ENCODE measurements around the gene TWIST2. TPM values are rescaled to one million over a fixed set of nuclear protein-coding genes. Genes with fewer than 3 reads are reported as not detected.

TWIST2 gene
- total RNA-seq, 2 donors from 2014 or later = not detected

DNA sequence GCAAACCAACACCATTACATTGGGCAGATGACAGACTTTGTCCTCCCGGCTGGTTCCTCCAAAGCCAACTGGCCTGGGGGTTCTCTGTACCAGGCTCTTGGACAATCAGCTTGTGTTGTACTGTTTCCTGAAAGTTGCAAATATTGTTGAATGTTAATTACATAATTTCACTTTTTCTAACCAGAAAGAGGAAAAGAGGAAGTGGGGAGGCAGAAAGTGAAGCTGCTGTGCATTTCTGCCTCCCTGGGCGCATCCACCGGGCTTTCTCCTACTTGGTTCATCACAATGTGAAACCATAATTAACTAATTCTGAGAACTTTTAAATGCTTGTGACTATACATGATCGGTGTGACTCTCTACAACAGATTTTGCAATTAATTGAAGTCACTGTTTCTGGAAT is 10.1 kb downstream of the TWIST2 start:
- no peaks in the 10 kb centered on the region for H3K4me1 Mint-ChIP-seq
- H3K27me3 Mint-ChIP-seq = peaks cover 27% of the 10 kb centered on the region
- H3K4me3 Mint-ChIP-seq = no peak overlapping the region
- no peaks in the 10 kb centered on the region for H3K9me3 Mint-ChIP-seq
- ATAC-seq (replicated peaks) = no peak
- H3K27ac Mint-ChIP-seq = no peak overlapping the region
- no peaks in the 10 kb centered on the region for H3K36me3 Mint-ChIP-seq (ENCODE audit: low read depth)

DNA sequence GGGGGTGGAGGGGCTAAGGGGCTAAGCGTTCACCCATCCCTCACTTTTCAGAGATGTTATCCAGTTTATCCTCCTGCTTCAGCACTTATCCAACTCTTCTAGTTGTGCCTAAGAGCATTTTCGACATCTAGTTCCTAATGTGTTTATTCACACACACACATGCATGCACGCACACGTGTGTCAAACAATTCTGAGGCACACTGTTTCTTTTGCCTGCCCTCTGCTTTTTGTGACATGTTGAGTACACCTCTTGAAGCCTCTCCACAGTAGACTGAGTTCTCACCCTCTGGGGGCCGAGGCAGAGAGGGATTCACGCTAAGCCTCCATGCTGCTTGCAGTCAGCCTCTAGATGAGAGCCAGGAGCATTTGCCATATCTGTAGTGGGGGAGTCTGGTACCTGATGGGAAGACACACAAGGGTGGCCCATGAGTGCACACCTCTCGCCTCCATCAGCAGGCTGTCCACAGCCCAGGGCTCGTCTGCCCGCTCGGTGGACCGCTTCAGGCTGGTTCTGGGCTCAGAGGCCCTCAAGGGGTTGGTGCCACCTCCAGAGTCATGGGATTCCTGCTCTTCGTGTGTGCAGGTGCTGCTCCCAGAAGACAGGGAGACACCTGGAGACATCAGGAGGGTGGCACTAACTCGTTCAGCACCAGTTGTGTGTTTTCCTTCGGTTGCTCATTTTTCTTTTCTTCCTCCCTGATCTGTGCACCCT is 11.9 kb downstream of the TWIST2 start:
- Mint-ChIP-seq H3K4me1 (no peaks in the 10 kb centered on the region), H3K36me3 (ENCODE audit: low read depth) (no peaks in the 10 kb centered on the region), H3K9me3 (no peaks in the 10 kb centered on the region), H3K4me3 (no peak overlapping the region), H3K27ac (no peak overlapping the region), H3K27me3 (peaks cover 16% of the 10 kb centered on the region)
- ATAC-seq (replicated peaks) = no peak

DNA sequence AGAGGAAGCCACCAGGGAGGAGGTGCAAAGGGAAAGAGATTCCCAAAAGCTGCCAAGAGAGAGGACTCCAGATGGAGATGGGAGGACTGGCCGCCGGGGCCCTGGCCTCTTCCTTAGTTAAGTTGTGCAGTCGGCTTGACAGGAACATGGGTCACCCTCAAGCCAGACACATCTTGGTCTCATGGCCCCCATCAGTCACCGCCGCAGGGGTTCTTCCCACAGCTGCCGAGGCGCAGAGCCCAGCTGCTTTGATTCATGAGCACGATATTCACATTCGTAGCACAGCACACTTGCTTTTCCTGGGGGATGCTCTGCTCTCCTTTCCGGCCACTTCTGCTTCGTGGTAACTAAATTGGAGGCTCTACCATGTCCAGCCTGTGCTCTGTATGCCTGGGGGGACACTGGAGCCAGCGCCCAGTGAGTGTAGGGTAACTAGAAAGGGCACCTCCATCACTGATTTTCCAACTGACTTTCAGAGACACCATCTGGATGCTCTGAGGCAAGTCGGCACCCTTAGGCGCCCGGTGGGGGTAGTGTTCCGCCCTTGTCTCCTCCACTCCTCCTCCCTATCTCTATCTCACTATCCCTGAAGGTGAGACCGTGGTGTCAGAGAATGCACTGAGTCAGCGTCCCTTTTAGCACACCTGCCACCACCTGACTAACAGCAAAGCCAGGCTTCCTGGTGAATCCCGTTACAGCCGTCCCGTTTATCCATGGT is 13.3 kb downstream of the TWIST2 start:
- no peaks in the 10 kb centered on the region for H3K9me3 Mint-ChIP-seq
- no peak overlapping the region for H3K4me3 Mint-ChIP-seq
- peaks cover 7% of the 10 kb centered on the region for H3K27me3 Mint-ChIP-seq
- H3K36me3 Mint-ChIP-seq (ENCODE audit: low read depth) = no peaks in the 10 kb centered on the region
- H3K4me1 Mint-ChIP-seq = no peaks in the 10 kb centered on the region
- no peak overlapping the region for H3K27ac Mint-ChIP-seq
- ATAC-seq (replicated peaks) = no peak

DNA sequence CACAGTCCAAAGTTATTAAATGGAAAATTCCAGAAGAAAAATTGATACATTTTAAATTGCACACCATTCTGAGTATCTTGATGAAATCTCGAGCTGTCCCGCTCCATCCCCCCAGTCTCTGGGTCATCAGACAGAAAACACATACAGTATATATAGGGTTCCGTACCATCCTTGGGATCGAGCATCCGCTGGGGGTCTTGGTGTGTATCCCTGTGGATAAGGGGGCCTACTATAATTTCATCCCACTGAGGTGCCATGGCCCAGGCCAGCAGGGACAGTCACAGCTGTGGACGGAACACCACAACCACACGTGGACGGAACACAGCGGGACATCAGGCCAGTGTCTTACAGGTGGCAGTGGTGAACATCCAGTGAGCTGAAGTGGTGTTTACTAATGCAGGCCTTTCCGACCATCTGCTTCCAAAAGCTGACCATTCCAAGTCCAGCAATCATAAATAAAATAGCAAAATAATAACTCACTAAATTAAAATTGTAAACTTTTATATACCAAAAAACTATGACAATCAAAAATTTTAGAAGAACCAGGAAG is 14.0 kb downstream of the TWIST2 start:
- Mint-ChIP-seq H3K36me3 (ENCODE audit: low read depth) (no peaks in the 10 kb centered on the region), H3K27me3 (peaks cover 7% of the 10 kb centered on the region), H3K4me3 (no peak overlapping the region), H3K4me1 (no peaks in the 10 kb centered on the region), H3K9me3 (no peaks in the 10 kb centered on the region), H3K27ac (no peak overlapping the region)
- no peak for ATAC-seq (replicated peaks)

DNA sequence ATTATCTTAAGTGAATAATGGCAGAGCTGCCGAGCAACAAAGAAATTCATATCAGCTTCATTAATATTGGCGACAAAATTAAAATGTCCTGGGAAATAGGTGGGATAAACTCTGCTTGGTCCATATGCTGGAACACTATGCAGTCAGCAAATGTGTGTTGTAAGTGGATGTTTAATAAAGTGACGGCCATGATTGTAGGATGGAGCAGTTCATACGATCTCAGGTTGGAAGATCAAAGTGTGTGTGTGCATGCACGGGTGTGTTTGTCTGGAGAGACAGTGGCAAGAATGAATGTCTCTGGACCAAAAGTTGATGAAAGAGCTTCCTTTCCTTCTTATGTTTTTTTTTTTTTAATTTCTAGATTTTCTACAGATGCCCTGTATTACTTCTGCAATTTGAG is 14.8 kb downstream of the TWIST2 start:
- H3K27ac Mint-ChIP-seq = no peak overlapping the region
- H3K36me3 Mint-ChIP-seq (ENCODE audit: low read depth) = no peaks in the 10 kb centered on the region
- peaks cover 10% of the 10 kb centered on the region for H3K27me3 Mint-ChIP-seq
- ATAC-seq (replicated peaks) = no peak
- H3K4me3 Mint-ChIP-seq = no peak overlapping the region
- no peaks in the 10 kb centered on the region for H3K9me3 Mint-ChIP-seq
- H3K4me1 Mint-ChIP-seq = no peaks in the 10 kb centered on the region

DNA sequence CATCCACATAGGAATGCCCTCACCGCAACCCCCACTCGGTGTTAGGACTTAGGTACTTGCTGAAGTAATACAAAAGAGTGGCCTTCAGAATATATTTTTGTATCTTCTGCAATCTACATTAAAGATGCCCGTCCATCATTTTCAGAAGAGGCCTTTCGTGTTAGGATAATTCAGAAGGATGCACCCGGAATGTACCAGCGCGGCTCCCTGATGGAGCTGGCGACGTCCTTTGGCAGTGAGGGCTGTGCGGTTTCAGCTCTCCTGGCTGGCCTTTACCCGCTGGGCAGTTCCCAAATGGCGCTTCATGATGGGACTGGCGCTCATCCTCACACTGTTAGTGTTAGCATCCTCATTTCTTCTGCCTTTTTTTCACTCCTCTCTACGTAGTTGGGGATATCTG is 15.3 kb downstream of the TWIST2 start:
- Mint-ChIP-seq H3K4me3 (no peak overlapping the region), H3K4me1 (no peaks in the 10 kb centered on the region), H3K9me3 (no peaks in the 10 kb centered on the region), H3K27me3 (peaks cover 11% of the 10 kb centered on the region), H3K27ac (no peak overlapping the region), H3K36me3 (ENCODE audit: low read depth) (no peaks in the 10 kb centered on the region)
- ATAC-seq (replicated peaks) = no peak

DNA sequence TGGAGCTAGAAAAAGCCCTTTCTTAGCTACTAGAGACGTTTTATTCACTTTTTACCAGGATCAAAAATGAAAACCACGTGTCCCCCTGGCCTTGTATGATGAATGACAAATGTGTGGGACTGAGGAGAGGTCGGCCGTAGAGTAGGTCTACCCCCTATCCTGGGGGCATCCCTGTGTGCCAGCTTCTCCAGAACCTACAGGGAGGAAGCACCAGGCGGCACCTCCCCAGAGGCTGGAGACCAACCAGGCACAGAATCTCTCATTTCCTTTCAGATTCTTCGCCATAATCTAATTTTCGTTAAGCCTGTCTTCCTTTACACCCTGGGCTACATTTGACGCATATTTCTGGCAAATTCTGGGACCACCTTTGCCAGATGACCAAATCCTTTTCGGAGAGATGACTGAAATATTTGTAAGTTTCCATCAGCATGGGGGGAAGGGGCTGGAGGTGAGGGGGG is 15.9 kb downstream of the TWIST2 start:
- Mint-ChIP-seq H3K27ac (no peak overlapping the region), H3K36me3 (ENCODE audit: low read depth) (no peaks in the 10 kb centered on the region), H3K27me3 (peaks cover 11% of the 10 kb centered on the region), H3K9me3 (no peaks in the 10 kb centered on the region), H3K4me1 (no peaks in the 10 kb centered on the region), H3K4me3 (no peak overlapping the region)
- no peak for ATAC-seq (replicated peaks)

DNA sequence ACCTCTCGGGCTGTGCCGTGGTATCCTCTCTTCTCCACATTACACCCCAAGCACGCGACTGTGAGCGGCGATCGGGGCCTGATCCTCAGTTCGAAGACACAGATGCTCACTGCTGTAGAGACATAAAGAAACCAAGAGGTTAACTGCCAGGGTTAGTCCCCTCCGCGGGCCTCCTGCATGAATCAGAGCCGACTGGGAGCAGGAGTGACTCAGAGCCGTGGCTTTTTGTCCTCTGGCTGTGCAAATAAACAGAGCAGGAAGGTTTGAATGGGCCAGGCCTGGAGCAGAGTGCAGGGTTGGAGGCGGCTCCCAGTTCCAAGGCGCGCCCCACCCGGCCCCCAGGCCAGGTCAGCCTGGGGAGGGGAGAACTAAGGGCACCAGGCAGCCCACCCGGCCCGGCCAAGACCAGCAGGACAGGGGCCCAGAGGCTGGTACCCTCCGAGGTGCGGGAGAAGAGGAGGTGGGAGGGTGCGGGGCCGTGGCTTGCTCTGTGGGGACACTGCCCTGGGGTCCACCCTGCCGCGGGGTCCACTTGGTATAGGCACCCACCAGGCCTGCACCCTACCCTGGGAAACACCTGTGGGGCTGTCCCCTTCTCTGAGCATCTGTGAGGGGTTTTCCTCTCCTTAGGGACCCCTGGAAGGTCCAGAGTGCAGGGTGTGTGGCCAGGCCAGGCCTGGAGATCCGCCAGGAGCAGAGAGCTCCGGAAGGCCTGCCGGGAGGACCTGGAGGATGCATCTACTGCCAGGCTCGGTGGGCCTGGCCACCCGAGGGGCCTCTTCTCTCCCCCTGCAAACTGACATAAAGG is 16.5 kb downstream of the TWIST2 start:
- no peaks in the 10 kb centered on the region for H3K4me1 Mint-ChIP-seq
- peaks cover 11% of the 10 kb centered on the region for H3K27me3 Mint-ChIP-seq
- H3K36me3 Mint-ChIP-seq (ENCODE audit: low read depth) = no peaks in the 10 kb centered on the region
- H3K9me3 Mint-ChIP-seq = no peaks in the 10 kb centered on the region
- peak; percentile 95 for ATAC-seq (replicated peaks)
- no peak overlapping the region for H3K27ac Mint-ChIP-seq
- H3K4me3 Mint-ChIP-seq = no peak overlapping the region

DNA sequence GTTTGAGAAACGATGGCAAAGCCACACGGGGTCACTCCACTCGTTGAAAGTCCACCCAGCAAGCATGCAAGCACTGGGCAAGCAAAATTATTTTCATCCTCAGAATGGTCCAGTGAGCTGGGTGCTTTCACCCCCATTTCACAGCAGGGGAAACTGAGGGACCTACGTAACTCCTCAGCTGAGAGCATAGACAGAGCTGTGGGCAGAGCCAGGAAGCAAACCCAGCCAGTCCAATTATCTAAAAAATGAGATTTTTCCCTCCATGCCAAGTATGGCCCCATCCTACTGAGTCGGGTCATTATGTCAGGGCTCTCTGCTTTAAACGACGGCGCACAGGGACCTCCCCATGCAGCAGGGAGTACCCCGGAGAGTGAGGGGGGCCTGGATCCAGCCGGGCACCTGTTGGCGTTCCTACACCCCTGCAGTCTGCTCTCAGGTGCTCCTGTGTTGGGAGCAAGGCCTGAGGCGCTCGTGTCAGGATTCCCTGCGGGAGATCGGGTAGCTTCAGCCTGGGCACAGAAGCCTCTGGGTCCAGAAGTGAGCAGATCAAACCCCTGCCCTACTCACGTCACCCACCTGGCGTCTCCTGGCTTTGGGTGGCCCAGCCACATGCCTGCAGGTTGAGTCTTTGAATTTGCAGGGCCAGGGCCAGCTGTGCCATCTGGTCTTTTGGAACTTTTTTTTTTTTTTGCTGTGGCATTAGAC is 17.3 kb downstream of the TWIST2 start:
- ATAC-seq (replicated peaks) = no peak
- H3K4me3 Mint-ChIP-seq = no peak overlapping the region
- no peaks in the 10 kb centered on the region for H3K36me3 Mint-ChIP-seq (ENCODE audit: low read depth)
- H3K27ac Mint-ChIP-seq = no peak overlapping the region
- H3K4me1 Mint-ChIP-seq = peaks cover 3% of the 10 kb centered on the region
- H3K27me3 Mint-ChIP-seq = peaks cover 6% of the 10 kb centered on the region
- H3K9me3 Mint-ChIP-seq = no peaks in the 10 kb centered on the region

DNA sequence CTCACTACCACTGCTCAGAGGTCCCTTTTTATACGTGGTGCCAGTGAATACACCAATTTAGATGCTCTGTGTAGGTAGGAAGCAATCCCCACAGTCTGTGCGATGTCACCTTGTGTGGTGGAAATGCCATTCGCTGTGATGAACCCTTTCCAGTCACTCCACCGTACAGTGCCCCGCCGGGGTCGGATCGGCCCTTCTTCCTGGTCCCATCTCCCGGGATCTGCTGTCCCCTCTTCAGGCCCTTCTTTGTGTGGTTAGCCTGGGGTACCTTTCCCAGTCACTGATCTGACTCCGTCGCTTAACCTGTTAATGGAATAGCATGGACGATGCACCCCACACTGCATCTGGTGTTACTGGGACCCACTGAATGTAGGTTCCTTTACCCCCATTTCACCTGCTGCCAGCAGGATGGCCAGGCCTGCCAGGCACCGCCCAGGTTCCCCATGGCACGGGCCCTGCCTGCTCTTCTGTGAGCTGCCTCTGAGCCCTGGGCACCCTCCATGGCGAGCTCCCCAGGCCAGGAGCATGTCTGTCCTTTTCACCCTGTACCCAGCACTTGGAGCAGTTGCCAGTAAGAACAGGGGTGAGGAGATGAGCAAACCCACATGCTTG is 18.0 kb downstream of the TWIST2 start:
- Mint-ChIP-seq H3K4me3 (no peak overlapping the region), H3K27me3 (peaks cover 4% of the 10 kb centered on the region), H3K4me1 (peaks cover 3% of the 10 kb centered on the region), H3K27ac (no peak overlapping the region), H3K36me3 (ENCODE audit: low read depth) (no peaks in the 10 kb centered on the region), H3K9me3 (no peaks in the 10 kb centered on the region)
- no peak for ATAC-seq (replicated peaks)

DNA sequence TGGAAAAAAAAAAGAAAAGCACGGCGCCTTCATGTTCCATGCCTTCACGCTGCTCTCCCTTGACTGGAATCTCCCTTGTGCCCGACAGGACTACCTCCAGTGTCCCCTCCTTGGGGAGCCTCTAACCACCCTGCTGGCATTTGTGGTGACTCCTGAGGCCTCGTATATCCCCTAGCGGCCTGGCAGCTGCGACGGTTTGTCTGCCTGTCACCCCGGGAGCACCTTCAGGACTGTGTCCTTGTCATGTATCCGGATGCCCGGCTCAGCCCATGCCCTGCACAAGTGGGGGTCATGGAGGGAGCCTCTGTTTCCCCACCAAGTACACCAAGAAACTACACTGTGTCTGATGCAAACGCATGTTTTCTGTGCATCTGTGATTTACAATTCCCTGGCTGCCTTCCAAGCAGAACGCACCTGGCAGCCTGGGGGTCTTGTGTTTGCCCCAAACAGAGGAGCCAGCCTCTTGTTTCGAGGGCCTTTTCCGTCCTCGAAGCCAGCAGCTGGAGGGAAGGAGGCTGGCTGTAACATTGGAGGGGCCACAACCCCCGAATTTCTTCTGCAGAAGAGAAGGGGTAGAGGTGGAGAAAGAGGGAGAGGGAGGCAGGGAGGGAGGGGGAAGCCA is 18.9 kb downstream of the TWIST2 start:
- Mint-ChIP-seq H3K27me3 (peaks cover 4% of the 10 kb centered on the region), H3K4me1 (peaks cover 3% of the 10 kb centered on the region), H3K36me3 (ENCODE audit: low read depth) (no peaks in the 10 kb centered on the region), H3K4me3 (no peak overlapping the region), H3K27ac (no peak overlapping the region), H3K9me3 (no peaks in the 10 kb centered on the region)
- ATAC-seq (replicated peaks) = no peak

DNA sequence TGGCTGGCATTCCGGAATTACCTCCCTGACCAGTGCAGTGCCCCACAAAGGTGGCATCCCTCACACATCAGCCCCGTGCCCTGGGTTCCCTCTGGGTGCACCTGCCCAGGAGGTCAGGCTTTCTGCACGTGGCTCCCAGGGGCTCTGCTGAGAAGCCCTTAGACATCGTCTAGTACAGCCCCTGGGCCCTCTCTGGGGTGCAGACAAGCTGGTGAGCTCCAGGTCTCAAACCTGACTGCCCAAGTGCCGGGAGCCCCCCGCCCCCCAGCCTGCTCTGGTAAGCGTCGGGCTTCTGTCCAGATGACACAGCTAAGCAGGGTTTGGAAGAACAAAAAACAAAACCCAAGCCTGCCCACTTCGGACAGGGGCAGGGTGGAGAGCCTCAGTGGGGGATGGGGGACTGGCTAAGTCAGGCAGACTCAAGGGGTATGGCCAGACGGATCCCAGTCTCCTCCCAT is 20.2 kb downstream of the TWIST2 start:
- Mint-ChIP-seq H3K4me1 (peaks cover 3% of the 10 kb centered on the region), H3K4me3 (no peak overlapping the region), H3K36me3 (ENCODE audit: low read depth) (no peaks in the 10 kb centered on the region), H3K27me3 (peaks cover 4% of the 10 kb centered on the region), H3K9me3 (no peaks in the 10 kb centered on the region), H3K27ac (no peak overlapping the region)
- ATAC-seq (replicated peaks) = no peak

DNA sequence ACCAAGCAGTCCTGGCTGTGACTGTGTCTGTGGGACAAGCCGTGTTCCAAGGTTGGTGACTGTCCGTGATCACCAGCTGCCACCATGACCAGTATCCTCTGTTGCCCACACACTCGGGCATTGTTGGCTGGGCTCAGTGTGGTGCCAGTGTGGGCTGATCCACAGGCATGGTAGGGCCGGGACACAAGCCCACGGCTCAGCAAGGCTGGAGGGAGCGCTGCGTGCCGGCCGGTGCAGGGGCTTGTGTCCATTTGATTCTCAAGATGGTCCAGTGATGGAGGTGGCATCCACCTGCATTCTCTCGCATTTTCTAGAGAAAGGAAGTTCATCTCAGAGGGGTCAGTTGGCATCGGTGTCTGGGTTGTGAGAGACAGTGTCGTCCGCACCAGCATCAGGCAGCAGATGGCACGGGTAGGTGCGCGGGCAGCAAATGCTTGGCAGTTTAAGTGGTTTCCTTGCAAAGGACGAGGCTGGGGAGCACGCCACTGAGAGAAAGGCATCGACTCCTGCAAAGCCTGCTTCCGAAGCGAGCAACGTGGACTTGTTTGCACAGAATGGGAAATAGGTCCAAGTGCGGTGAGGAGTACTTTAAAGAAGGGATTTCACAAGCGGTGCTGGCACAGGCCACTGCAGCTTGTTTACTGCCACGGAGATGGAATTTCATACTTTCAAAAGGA is 20.9 kb downstream of the TWIST2 start:
- H3K27ac Mint-ChIP-seq = no peak overlapping the region
- peaks cover 3% of the 10 kb centered on the region for H3K4me1 Mint-ChIP-seq
- no peaks in the 10 kb centered on the region for H3K9me3 Mint-ChIP-seq
- H3K27me3 Mint-ChIP-seq = peaks cover 4% of the 10 kb centered on the region
- no peak for ATAC-seq (replicated peaks)
- no peak overlapping the region for H3K4me3 Mint-ChIP-seq
- H3K36me3 Mint-ChIP-seq (ENCODE audit: low read depth) = no peaks in the 10 kb centered on the region
